GM19455 (cell line): ENCODE measurements around the gene SYT9.

Experiments used
- ATAC-seq: cut with Tn5 transposase; IDR thresholded peaks from one replicate; pipeline ENCODE4 v1.9.1; 2021; ENCODE audit not compliant: unreplicated experiment

The SYT9 gene

GRCh38 chr11:7422544-7423331 lies 171.0 kb downstream of the SYT9 start:
- no peak for ATAC-seq

DNA sequence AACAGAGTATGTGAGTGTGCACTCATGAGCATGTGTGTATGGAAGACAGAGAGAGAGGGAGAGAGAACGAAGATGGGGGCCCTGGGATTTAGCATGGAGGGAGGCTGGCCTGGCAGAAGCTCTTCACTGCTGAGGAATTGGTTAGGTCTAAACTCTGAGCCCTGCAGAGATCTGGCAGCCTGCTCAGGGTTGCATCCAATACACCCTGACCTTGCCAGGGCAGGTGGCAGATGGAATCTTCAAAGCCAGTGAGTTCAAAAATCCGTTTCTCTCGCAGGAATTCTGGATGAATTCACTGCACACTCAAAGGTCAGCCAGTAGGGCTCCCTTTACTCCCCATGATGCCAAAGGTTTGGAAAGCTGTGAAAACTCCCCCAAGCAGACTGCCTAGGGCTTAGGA lies 172.2 kb downstream of the SYT9 start:
- ATAC-seq: no peak

- no peak for ATAC-seq
Observed at GRCh38 chr11:7427733-7428132, 176.0 kb downstream of the SYT9 start.

DNA sequence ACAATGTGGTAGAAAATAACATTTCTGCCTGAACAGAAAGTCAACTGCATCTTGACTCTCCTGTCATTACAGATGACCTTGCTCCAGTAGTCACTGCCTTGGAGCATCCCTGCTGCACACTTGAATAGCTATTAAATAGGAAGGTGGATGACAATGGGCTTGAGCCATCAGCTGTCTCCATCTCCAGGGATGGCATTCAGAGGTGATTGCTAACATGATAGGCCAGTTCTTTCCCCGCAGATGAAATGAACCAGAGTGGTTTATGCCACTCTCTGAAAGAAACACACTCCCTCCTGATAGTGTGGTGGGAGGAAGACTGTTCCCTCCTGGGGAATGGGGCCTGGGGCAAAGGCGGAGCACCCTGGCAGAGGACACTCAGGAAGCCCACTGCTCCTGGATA lies 176.5 kb downstream of the SYT9 start:
- ATAC-seq: no peak

DNA sequence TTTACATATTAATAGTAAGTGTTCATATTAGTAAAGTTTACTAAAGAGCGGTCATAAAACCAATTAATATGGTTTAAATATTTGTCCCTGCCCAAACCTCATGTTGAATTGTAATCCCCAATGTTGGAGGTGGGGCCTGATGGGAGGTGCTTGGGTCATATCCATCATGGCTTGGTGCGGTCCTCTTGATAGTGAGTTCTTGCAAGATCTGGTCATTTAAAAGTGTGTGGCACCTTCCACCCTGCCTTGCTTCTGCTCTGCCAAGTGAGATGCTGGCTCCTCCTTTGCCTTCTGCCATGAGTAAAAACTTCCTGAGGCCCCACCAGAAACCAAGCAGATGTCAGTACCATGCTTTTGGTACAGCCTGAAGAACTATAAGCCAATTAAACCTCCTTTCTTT lies 178.8 kb downstream of the SYT9 start:
- no peak for ATAC-seq

DNA sequence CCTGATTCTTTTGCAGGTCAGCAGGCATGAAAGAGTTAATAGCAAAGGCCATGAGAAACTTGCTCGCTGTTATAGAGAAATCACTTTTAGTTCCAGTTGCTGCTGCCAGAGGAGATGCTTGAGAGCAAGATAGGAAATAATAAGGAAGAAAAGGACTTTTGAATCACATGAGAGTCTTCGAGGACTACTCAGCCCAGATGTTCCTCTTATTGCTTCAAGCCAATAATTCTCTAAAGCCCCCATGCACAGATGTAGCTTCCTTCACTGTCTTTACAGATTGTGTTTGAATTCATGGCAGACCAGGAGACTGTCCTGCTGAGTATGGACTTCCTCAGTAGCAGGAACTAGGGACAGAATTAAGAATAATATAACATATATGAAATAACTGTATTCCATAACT lies 183.5 kb downstream of the SYT9 start:
- ATAC-seq: no peak

GRCh38 chr11:7436146-7436545 lies 184.4 kb downstream of the SYT9 start:
- no peak for ATAC-seq

DNA sequence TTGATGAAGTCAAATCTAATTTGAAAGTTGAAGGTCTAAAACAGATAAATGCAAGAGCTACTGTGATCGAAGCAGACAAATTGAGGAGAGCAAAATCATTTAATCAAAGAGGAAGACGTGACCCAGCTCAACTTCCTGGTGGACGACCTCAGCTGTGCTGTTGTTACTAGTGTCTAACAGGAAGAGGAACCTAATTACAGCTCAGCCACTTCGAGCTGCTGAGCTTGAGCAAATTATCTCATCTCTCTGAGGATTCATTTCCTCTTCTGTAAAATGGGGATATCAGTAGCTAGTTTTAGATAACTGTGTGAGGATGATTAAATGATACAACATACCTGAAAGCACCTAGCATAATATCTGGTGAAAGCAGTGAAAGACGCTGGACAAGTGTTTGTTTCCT lies 185.0 kb downstream of the SYT9 start:
- peak; percentile 67 for ATAC-seq

- no peak for ATAC-seq
Observed at GRCh38 chr11:7437696-7438095, 186.0 kb downstream of the SYT9 start.

DNA sequence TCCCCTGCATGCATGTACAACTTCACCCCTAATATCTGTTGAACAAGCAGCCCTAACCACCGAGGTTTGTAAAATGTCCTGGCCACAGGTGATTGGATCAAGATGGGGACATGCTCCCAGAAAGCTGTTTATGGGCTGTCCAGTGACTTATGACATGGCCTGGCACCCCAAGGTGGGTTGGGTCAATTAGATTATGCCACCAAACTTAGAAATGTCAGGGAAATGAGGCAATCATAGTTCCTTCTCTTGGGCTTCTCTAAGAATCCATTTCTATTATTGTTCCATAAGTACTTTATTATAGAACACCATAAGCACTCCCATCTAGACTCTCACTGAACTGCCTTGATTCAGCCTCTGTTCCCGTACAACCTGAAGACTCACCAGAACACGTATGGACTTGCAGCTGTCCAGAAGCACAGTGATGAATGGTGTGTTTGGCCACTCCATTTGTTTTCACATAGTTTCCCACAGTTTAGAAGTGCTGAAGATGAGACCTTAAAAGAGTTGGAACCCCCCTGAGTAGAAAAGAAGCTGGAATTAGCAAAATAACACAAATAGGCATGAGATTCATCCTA lies 188.1 kb downstream of the SYT9 start:
- ATAC-seq: no peak

- peak; percentile 94 for ATAC-seq
Observed at GRCh38 chr11:7442588-7443215, 191.0 kb downstream of the SYT9 start.

DNA sequence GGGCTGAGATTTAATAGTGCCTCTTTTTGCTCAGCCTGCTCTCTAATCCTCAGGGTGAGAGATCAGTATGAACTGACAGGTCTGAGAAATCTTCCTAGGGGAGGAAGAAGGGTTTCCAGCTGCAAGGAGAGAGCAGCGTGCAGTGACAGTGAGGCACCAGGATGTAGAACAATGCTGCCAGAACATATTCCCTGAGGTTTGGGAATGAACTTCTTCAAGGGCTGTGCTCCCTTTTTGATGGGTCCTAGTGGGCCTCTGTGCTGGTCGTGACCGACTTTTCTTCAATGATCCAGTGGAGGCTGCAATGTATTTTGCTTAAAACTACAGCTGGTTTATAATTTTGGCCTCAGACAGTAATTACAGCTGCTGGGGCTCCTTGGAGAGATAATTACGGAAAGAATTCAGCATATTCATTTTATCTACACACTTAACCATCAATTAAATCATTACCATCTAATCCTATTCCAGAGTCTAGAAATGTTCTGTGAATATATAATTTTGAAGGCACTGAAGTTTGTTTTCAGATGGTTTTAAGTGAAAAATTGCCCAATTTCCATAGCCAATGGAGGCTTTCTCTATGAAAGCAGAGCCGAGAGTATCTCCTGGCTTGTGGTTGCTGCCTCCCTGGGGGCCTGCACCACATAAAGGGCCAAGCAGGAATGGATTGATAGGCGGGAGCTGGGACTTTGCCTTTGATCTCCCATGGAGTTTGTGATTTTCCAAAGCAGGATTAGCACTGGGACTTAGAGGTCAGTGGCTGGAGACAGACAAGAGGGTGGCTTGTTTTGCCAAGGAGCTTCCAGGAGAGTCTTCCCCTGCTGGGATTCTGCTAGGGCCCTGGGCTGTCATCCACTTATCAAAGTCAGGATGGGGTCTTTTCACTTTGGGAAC lies 192.6 kb downstream of the SYT9 start:
- no peak for ATAC-seq

DNA sequence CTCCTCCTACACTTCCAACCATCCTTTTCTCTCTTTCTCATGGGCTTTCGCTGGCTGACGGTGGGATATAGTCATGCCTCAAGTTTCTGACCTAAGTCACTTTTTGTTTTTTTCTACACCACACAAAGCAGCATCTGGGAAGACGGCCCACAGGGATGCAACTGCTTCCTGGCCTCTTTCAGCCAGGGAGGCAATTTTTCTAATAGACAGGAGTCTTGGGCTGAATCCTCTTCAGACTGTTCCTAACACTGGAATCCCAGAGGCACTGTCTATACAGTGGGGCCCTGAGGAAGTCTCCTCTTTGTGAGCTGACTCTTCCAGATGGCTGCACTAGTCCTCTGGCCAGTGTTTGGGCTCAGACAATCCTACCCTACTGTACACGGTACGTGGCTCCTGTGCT lies 193.9 kb downstream of the SYT9 start:
- ATAC-seq: no peak

DNA sequence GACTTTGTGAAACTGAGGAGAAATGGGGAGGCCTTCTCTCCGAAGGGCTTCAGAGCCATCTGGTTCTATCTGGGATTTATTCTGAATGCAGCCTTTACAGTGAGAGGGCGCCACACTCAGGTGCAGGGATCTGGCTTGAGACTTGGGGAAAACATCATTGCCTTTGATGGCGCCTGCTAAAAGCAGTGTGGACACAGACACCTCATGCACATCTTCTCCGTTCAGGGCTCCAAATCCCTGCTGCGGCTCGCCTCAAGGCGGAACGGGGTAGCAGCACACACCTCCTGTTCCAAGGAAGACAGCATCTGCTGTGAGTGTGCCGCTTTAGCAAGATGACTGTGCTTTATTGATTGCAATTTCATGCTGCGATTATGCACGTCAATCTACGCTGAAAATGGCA lies 196.5 kb downstream of the SYT9 start:
- no peak for ATAC-seq

DNA sequence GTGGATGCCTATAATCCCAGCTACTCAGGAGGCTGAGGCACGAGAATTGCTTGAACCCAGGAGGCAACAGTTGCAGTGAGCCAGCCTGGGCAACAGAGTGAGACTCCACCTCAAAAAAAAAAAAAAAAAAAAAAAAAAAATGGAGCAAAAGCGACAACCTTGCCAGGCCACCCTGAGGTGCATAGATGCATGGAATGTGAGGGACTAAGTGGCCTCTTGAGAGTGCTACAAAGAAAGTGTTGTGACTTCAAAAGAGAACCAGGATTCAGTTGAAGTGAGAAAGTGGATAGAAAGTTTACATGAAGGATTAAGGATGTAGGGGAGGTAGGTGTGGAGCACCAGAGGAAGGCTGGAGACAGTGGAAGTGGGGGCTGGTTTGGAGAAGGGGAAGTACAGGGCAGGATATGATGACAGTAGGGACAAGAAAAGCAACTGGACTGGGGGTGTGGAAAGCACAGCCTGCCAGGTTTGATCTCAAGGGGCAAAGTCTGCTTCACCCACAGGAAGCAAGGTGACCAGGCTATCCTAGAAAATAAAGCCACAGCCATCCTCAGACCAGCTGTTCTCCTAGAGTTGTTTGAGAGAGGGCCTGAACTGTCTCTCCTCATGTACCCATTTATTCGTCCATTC lies 197.6 kb downstream of the SYT9 start:
- ATAC-seq: no peak

DNA sequence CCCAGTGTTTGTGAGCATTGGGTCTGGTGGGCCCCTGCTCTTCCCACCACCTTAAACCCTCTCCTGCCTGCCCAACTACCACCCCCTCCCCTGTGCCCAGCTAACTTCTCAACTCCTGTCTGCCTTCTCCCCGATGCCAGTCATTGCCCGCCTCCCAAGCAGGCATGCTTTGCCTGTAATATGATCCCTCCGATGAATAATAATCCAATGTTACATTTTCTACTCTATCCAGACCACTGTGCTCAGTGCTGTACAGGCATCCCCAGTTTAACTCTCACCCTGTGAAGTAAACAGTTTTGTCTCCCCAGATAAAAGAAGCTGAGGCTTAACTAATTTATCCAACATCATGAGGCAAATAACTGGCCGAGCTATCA lies 198.1 kb downstream of the SYT9 start:
- ATAC-seq: no peak

GRCh38 chr11:7450836-7451235 lies 199.1 kb downstream of the SYT9 start:
- ATAC-seq: no peak

DNA sequence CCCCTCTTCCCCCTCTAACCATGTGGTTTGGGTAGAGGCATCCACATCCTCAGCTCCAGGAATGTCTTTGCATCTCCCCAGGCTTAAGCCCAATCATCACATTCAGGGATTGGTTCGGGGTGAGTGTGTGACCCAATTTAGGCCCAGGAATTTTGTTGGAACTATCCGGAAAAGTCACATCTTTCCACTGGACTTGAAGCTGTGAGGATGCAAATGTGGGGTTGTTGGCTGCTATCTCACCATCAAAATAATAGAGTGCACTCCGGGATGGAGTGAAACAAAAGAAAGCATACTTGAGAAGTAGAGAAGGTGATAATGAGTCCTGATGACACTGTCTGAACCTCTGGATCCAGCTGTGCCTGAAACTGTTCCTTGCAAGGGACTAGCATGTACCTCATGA lies 199.8 kb downstream of the SYT9 start:
- ATAC-seq: no peak

GRCh38 chr11:7451952-7452494 lies 200.3 kb downstream of the SYT9 start:
- no peak for ATAC-seq

GRCh38 chr11:7454854-7455253 lies 203.2 kb downstream of the SYT9 start:
- ATAC-seq: no peak

GRCh38 chr11:7457211-7457610 lies 205.5 kb downstream of the SYT9 start:
- no peak for ATAC-seq
